ENCODE results near the gene ARHGEF17. TPM values are rescaled to one million over a fixed set of nuclear protein-coding genes. Genes with fewer than 3 reads are reported as not detected.

ARHGEF17 gene
- total RNA-seq, 1 donor: 0.31 TPM

DNA sequence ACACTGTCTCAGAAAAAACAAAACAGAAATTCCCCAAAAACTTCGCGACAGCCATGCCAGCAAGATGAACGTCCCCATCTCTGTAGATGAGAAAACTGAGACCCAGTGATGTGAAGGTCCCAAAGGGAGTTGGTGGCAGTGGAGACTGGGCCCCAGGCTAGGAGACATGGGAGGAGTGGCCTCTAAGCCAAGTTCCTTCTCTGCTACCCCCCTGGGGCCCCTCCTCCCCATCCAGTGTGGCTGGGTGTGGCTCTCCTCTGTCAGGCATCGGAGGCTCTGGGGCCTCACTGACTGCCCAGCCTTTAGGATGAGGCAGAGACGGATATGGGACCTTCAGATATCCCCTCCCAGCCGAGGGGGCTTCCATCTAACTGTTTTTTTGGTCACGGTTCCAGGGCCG is 77.9 kb downstream of the ARHGEF17 start:
- no peaks in the 10 kb centered on the region for H3K9me3 ChIP-seq (ENCODE audit: low read depth, low read length)
- H3K27me3 ChIP-seq (ENCODE audit: insufficient read depth, low read length): no peaks in the 10 kb centered on the region
- peaks cover 97% of the 10 kb centered on the region for H3K4me1 ChIP-seq (ENCODE audit: insufficient read depth, low read length)
- peak overlapping the region; percentile 29 for H3K4me3 ChIP-seq (ENCODE audit: low read length)

DNA sequence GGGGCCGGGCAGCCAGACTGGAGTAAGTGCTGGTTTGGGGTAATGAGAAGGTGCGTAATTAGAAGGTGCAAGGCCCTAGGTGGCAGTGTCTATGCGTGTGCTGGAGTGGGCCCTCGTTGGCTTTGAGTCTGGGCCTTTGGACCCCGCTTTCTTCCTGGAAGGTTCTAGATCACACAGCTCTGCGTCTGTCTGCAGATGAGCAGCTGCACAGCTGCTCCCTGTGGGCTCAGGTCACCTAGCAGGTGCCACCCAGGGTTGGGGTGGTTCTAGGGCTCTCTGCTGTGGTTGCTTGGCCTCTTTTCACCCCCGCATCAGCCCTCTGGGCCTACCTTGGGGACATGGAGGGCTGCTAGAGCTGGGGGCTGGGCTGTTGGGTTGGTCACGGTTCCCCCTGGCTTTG is 78.5 kb downstream of the ARHGEF17 start:
- H3K9me3 ChIP-seq (ENCODE audit: low read depth, low read length): no peaks in the 10 kb centered on the region
- H3K27me3 ChIP-seq (ENCODE audit: insufficient read depth, low read length): no peaks in the 10 kb centered on the region
- H3K4me3 ChIP-seq (ENCODE audit: low read length): peak overlapping the region; percentile 29
- H3K4me1 ChIP-seq (ENCODE audit: insufficient read depth, low read length): peaks cover 91% of the 10 kb centered on the region

DNA sequence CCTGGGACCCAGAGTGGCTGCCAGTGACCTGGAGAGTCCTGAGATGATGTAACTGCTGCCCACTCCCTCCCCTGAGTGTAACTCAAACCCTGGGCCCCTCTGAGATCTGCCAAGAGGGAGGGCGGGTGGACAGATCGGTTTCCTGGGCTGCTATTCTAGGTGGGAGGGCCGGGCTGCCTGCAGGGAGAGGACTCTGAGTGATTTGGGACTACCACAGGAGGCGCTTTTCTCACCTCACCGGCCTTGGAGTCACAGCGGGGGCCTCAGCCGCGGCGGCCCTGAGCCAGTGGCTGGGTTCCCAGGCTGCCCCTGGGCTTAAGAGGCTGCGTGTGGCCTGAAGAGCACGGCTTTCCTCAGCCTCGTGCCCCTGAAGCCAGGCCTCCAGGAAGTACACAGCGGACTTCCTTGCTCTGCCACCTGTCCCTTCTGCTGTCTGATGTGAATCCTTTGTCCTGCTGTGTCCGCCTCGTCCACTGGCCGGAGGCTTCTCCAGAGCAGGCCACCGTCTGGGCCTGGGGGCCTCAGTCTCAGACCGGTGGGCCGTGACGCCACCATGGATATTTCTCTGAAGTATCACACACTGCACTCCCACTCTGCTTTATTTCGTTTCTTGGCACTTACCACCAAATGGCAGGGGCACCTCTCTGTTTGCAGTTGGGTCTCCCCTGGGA is 79.7 kb downstream of the ARHGEF17 start:
- Histone ChIP-seq H3K9me3 (ENCODE audit: low read depth, low read length) (no peaks in the 10 kb centered on the region), H3K4me1 (ENCODE audit: insufficient read depth, low read length) (peaks cover 82% of the 10 kb centered on the region), H3K4me3 (ENCODE audit: low read length) (no peak overlapping the region), H3K27me3 (ENCODE audit: insufficient read depth, low read length) (no peaks in the 10 kb centered on the region)

DNA sequence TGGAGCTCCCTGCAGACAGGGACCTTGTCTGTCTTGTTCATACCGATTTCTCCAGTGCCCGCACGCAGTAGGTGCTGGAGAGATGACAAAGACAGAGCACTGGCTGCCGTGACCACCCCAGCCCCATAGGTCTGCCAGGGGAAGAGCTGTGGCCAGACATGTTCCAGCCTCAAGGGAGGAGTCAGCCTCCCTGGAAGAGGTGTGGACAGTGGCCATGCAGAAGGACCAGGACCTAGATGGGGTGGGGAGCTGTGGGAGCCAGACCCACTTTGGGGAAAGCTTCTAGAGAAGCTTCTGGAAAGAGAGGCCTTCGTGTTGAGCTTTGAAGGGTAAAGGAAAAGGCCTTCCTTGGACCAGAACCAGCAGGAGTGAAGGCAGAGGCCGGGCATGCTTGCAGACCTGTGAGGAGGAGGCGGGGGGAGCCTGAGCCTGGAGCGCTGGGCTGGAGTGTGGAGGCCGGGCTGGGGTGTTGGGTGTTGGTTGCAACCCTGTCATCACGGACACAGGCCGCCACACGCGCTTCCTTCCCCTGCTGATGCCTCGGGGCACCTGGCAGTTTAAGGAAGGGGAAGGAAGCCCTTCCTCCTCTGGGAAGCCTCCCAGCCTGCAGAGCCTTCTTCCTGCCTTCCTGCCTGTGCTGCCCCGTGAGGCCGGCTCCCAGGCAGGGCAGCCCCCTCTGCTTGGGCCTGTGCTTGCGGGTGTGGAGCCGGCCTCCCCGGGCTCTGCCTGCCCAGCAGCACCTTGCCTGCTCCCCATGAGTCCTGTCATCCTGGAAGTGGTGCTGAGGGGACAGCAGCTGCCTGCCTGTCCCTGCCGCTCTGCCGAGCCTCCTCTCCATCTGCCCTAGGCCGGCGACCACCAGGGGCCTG is 80.4 kb downstream of the ARHGEF17 start:
- Histone ChIP-seq H3K9me3 (ENCODE audit: low read depth, low read length) (no peaks in the 10 kb centered on the region), H3K4me3 (ENCODE audit: low read length) (no peak overlapping the region), H3K4me1 (ENCODE audit: insufficient read depth, low read length) (peaks cover 81% of the 10 kb centered on the region), H3K27me3 (ENCODE audit: insufficient read depth, low read length) (no peaks in the 10 kb centered on the region)

DNA sequence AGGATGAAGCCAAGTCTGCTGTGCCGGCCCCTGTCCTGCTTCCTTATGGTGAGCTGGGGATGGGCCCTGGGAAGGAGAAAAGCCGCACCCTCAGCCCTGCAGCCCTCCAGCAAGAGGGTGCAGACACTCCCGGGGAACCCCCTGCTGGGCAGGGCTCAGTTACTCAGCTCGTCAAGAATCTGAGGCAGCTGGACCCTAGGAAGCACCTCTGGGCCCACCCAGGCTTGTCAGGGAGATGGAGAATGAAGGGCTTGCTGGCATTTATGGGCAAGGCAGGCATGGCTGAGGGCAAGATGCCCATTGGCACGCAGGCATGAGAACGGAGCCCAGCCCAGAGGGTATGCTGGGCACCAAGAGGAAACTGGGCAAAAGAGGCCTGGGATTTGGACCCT is 81.1 kb downstream of the ARHGEF17 start:
- H3K27me3 ChIP-seq (ENCODE audit: insufficient read depth, low read length): no peaks in the 10 kb centered on the region
- H3K4me3 ChIP-seq (ENCODE audit: low read length): no peak overlapping the region
- no peaks in the 10 kb centered on the region for H3K9me3 ChIP-seq (ENCODE audit: low read depth, low read length)
- H3K4me1 ChIP-seq (ENCODE audit: insufficient read depth, low read length): peaks cover 75% of the 10 kb centered on the region

DNA sequence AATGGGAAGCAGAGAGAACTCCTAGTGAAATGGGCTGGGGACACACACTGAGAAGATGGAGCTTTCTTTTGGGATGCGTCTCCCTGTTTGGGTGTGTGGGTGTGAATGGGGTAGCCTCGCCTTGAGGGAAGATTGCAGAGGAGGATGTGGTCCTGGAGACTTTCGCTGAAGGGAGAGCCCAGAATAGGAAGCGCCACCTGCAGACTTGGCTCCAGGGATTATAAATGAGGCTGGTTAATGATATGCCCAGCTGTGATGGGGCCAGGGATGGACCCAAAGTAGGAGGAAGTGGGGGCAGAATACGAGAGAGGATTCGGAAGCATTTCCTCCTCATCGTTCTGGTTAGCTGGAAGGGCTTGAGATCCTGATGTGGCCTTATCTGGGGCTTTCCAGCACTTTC is 81.8 kb downstream of the ARHGEF17 start:
- no peaks in the 10 kb centered on the region for H3K9me3 ChIP-seq (ENCODE audit: low read depth, low read length)
- H3K4me3 ChIP-seq (ENCODE audit: low read length): no peak overlapping the region
- H3K4me1 ChIP-seq (ENCODE audit: insufficient read depth, low read length): peaks cover 67% of the 10 kb centered on the region
- no peaks in the 10 kb centered on the region for H3K27me3 ChIP-seq (ENCODE audit: insufficient read depth, low read length)

DNA sequence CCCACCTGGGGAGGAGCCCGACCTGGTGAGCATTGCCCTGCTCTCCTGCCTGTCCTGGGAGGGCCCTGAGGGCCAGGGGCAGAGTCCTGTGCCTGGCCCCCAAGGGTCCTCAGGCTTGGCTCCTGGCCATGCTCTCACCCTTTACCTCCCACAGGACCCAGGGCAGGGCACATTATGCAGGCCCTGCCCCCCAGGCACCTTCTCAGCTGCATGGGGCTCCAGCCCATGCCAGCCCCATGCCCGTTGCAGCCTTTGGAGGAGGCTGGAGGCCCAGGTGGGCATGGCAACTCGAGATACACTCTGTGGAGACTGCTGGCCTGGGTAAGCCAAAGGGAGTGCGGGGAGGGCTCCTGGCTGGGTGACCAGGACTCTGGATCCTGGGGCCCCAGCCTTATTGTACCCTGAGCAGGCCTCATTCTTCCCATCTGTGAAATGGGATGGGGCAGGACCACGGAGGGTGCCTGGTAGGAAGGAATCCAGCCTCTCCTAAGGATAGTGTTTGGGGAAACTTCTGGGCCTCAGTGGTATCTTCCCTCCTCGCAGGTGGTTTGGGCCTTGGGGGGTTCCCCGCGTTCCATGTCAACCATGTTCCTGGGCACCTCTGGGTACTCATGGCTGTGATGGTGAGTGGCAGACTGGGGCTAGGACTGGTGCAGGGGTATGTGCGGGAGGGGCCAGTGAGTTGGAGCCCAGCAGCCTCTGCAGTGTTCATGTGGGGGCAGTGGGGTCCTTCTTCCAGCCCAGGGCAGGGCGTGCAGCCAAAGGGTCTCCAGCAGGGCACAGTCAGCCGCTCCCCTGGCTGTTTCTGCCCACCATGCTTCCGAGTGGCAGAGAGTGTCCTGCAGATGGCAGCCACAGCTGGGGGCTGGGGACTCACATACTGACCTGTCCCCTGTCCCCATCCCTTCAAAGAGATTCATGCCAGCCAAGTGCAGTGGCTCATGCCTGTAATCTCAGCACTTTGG is 82.8 kb downstream of the ARHGEF17 start:
- no peak overlapping the region for H3K4me3 ChIP-seq (ENCODE audit: low read length)
- no peaks in the 10 kb centered on the region for H3K9me3 ChIP-seq (ENCODE audit: low read depth, low read length)
- peaks cover 57% of the 10 kb centered on the region for H3K4me1 ChIP-seq (ENCODE audit: insufficient read depth, low read length)
- no peaks in the 10 kb centered on the region for H3K27me3 ChIP-seq (ENCODE audit: insufficient read depth, low read length)

DNA sequence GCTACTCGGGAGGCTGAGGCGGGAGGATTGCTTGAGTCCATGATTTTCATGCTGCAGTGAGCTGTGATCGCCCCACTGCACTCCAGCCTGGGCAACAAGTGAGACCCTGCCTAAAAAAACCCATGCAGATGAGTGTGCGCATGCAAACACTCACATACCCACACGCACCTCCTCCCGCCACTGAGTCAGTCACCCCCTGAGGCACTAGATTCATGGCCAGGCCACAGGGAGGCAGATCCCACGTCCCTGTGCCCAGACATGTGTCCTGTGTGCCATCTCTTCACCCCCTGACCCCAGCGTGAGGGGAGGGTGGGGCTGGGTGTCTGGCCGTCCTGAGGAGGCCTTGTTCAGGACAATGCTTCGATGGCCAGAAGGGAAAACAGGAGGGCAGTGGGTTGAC is 83.6 kb downstream of the ARHGEF17 start:
- Histone ChIP-seq H3K9me3 (ENCODE audit: low read depth, low read length) (no peaks in the 10 kb centered on the region), H3K27me3 (ENCODE audit: insufficient read depth, low read length) (no peaks in the 10 kb centered on the region), H3K4me3 (ENCODE audit: low read length) (no peak overlapping the region), H3K4me1 (ENCODE audit: insufficient read depth, low read length) (peaks cover 50% of the 10 kb centered on the region)

DNA sequence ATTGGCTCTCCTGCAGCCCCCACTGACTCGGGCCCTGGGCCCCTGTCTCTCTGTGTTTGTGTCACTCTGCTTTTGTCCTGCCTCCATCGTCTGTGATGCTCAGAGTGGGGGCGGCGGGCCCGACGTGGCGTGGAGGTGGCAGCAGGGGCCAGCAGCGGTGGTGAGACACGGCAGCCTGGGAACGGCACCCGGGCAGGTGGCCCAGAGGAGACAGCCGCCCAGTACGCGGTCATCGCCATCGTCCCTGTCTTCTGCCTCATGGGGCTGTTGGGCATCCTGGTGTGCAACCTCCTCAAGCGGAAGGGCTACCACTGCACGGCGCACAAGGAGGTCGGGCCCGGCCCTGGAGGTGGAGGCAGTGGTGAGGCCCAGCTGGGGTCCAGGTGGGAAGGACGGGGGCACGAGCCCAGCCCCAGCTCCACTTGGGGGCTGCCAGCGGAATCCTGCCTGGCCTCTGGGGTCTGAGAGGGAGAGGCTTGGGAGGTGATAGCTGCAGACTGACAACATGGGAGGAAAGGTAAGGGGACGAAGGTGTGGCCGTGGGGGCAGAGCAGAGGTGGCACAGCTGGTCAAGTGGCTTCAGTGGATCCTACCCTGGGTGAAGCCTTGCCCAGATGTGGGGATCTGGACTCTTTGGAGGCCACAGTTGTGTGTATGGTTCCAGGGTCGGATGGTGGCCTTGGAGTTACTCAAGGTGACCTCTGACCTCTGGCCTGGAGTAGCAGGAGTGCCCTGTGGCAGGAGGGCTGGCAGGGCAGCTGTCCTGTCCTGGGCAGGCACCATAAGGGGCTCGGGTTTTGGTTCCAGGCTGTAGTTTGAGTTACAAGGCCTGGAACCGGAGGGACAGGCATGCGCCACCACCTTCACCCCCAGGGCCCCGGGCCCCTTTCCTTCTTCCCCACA is 84.3 kb downstream of the ARHGEF17 start:
- Histone ChIP-seq H3K27me3 (ENCODE audit: insufficient read depth, low read length) (no peaks in the 10 kb centered on the region), H3K4me1 (ENCODE audit: insufficient read depth, low read length) (peaks cover 43% of the 10 kb centered on the region), H3K9me3 (ENCODE audit: low read depth, low read length) (no peaks in the 10 kb centered on the region), H3K4me3 (ENCODE audit: low read length) (no peak overlapping the region)

DNA sequence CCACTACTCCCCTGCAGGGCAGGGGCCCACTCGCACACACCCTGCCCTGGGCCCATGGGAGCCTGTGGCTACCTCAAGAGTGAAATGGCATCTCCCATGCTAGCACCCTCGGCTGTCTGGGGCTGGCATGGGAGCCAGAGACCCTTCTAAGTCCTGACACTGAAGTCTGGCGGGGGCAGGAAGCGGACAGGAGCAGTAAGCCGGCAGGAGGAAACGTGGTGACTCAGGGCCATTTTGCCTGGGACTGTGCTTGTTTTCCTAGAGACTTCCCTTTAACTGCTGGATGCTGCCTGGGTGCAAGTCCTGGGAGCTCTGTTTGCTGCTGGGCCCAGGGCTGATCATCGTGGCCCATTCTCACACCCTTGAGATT is 84.9 kb downstream of the ARHGEF17 start:
- H3K4me3 ChIP-seq (ENCODE audit: low read length): no peak overlapping the region
- H3K27me3 ChIP-seq (ENCODE audit: insufficient read depth, low read length): no peaks in the 10 kb centered on the region

DNA sequence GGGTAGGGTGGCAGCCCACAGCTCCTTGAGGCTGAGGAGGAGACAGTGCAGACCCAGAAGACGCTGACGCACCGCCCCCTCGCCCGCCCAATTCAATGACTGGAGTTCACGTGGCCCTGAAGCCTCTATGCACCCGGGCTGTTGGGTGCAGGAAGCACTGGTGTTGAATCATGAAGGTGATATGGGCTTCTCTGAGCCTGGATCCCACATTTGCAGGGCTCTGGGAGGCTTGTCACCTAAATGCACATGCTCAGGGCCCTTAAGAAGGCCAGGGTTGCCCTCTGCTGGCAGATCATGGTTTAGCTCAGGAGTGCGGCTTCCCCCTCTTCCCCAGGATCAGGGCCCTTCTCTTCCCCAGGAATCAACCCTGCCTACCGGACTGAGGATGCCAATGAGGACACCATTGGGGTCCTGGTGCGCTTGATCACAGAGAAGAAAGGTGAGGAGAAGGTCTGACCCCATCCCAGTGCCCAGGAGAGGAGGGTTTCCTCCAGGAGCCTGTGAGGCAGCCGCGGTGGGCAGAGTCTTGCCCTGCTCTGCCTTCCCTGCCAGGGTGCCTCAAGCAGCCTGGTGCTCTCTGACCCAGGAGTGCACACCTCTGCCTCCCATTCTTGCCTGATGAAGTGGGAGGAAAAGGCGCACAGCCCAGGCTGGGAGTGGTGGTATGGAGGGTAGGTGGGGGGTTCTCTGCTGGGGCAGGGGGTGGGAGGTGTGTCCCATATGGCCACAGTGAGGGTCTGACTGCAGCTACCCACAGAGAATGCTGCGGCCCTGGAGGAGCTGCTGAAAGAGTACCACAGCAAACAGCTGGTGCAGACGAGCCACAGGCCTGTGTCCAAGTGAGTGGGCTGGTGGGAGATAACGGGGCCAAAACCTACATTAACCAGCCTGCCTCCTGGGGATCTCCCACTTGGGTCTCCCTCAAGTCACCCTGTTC is 85.7 kb downstream of the ARHGEF17 start:
- Histone ChIP-seq H3K4me3 (ENCODE audit: low read length) (no peak overlapping the region), H3K9me3 (ENCODE audit: low read depth, low read length) (no peaks in the 10 kb centered on the region), H3K27me3 (ENCODE audit: insufficient read depth, low read length) (no peaks in the 10 kb centered on the region), H3K4me1 (ENCODE audit: insufficient read depth, low read length) (peaks cover 29% of the 10 kb centered on the region)

More for the DNA sequence above, 84.9 kb downstream of the ARHGEF17 start:
- Histone ChIP-seq H3K9me3 (ENCODE audit: low read depth, low read length) (no peaks in the 10 kb centered on the region), H3K4me1 (ENCODE audit: insufficient read depth, low read length) (peaks cover 36% of the 10 kb centered on the region)

DNA sequence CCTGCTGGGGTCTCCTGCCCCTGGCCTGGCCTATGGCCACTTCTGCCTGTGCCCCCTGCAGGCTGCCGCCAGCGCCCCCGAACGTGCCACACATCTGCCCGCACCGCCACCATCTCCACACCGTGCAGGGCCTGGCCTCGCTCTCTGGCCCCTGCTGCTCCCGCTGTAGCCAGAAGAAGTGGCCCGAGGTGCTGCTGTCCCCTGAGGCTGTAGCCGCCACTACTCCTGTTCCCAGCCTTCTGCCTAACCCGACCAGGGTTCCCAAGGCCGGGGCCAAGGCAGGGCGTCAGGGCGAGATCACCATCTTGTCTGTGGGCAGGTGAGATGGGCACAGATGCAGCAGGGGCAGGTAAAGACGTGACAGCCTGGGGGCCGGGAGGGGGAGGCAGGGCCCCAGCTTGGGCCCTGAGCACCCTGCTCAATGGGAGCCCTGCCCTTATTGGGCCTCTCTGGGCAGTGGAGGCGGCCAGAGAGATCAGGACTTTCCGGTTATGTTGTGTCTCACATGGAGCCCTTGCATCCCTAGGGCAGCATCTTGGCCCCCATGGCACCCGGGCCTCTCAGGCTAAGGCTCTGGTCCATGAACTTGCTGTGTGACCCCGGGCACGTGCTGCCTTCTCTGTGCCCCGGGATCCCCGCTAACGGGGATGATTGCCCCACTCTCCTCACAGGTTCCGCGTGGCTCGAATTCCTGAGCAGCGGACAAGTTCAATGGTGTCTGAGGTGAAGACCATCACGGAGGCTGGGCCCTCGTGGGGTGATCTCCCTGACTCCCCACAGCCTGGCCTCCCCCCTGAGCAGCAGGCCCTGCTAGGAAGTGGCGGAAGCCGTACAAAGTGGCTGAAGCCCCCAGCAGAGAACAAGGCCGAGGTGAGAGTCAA is 86.6 kb downstream of the ARHGEF17 start:
- Histone ChIP-seq H3K4me1 (ENCODE audit: insufficient read depth, low read length) (peaks cover 20% of the 10 kb centered on the region), H3K9me3 (ENCODE audit: low read depth, low read length) (no peaks in the 10 kb centered on the region), H3K4me3 (ENCODE audit: low read length) (no peak overlapping the region), H3K27me3 (ENCODE audit: insufficient read depth, low read length) (no peaks in the 10 kb centered on the region)

All from mononuclear cell (primary cell).